Type B pancreatic cell (in vitro differentiated cells): ENCODE data around the gene CACNA1G. TPM values are rescaled to one million over a fixed set of nuclear protein-coding genes. Genes with fewer than 3 reads are reported as not detected.
A peak's percentile ranks its signal among the peaks of the same experiment; 100 is the strongest.

Experiments
- DNase-seq: peaks from one replicate; pipeline ENCODE4 v3.0.0; 2021; ENCODE audit warnings: mixed read lengths; ENCODE audit not compliant: unreplicated experiment; ENCODE audit errors: extremely low spot score
- H3K27ac Mint-ChIP-seq: 2 replicates; pipeline ENCODE4 v1.8.0; 2021; ENCODE audit warnings: mild to moderate bottlenecking, mixed read lengths
- H3K27me3 Mint-ChIP-seq: 2 replicates; pipeline ENCODE4 v1.8.0; 2021; ENCODE audit warnings: mixed read lengths
- H3K36me3 Mint-ChIP-seq: 2 replicates; pipeline ENCODE4 v1.8.0; 2021; ENCODE audit warnings: mixed read lengths
- H3K4me1 Mint-ChIP-seq: one replicate; pipeline ENCODE4 v1.8.0; 2021; ENCODE audit warnings: mixed read lengths; ENCODE audit not compliant: unreplicated experiment
- H3K4me3 Mint-ChIP-seq: 2 replicates; pipeline ENCODE4 v1.8.0; 2021; ENCODE audit warnings: mild to moderate bottlenecking, mixed read lengths
- H3K9me3 Mint-ChIP-seq: 2 replicates; pipeline ENCODE4 v1.8.0; 2021; ENCODE audit warnings: mixed read lengths
- CTCF ChIP-seq: fragments of 200-600 bp; sonication (generic); conservative IDR thresholded peaks from 2 replicates; pipeline ENCODE4 v1.5.0; 2021; ENCODE audit warnings: antibody characterized with exemption, mild to moderate bottlenecking
- total RNA-seq: library from RNA; stranded (reverse); gene quantifications from 2 replicates; pipeline ENCODE4 v1.2.1, GENCODE V29; 2021; ENCODE audit warnings: low replicate concordance

CACNA1G gene
- total RNA-seq, 1 donor from 2014 or later: 27.8 TPM

GRCh38 chr17:50615828-50616227, 55.3 kb downstream of the CACNA1G start:
- Mint-ChIP-seq H3K4me1 (peaks cover 19% of the 10 kb centered on the region), H3K27ac (no peak overlapping the region), H3K27me3 (peaks cover 3% of the 10 kb centered on the region), H3K9me3 (no peaks in the 10 kb centered on the region), H3K4me3 (no peak overlapping the region), H3K36me3 (no peaks in the 10 kb centered on the region)
- no peak for DNase-seq
- no peak for TF ChIP-seq CTCF

- Mint-ChIP-seq H3K9me3 (no peaks in the 10 kb centered on the region), H3K4me3 (no peak overlapping the region), H3K27ac (no peak overlapping the region), H3K4me1 (peaks cover 26% of the 10 kb centered on the region), H3K36me3 (no peaks in the 10 kb centered on the region), H3K27me3 (peaks cover 8% of the 10 kb centered on the region)
- no peak for DNase-seq
- TF ChIP-seq CTCF: no peak
Observed at GRCh38 chr17:50618300-50618699, 57.8 kb downstream of the CACNA1G start.

GRCh38 chr17:50618941-50619340, 58.4 kb downstream of the CACNA1G start:
- H3K4me1 Mint-ChIP-seq: peaks cover 26% of the 10 kb centered on the region
- no peak overlapping the region for H3K4me3 Mint-ChIP-seq
- no peak overlapping the region for H3K27ac Mint-ChIP-seq
- DNase-seq: no peak
- peaks cover 8% of the 10 kb centered on the region for H3K27me3 Mint-ChIP-seq
- no peaks in the 10 kb centered on the region for H3K9me3 Mint-ChIP-seq
- no peaks in the 10 kb centered on the region for H3K36me3 Mint-ChIP-seq
- no peak for TF ChIP-seq CTCF

- Mint-ChIP-seq H3K4me1 (peaks cover 23% of the 10 kb centered on the region), H3K27ac (no peak overlapping the region), H3K9me3 (no peaks in the 10 kb centered on the region), H3K27me3 (peaks cover 8% of the 10 kb centered on the region), H3K36me3 (no peaks in the 10 kb centered on the region), H3K4me3 (no peak overlapping the region)
- no peak for DNase-seq
- no peak for TF ChIP-seq CTCF
Observed at GRCh38 chr17:50619489-50619888, 59.0 kb downstream of the CACNA1G start.

GRCh38 chr17:50620237-50620636, 59.7 kb downstream of the CACNA1G start:
- TF ChIP-seq CTCF: no peak
- Mint-ChIP-seq H3K4me1 (peaks cover 21% of the 10 kb centered on the region), H3K27ac (no peak overlapping the region), H3K27me3 (peaks cover 8% of the 10 kb centered on the region), H3K9me3 (no peaks in the 10 kb centered on the region), H3K4me3 (no peak overlapping the region), H3K36me3 (no peaks in the 10 kb centered on the region)
- no peak for DNase-seq

GRCh38 chr17:50620858-50621257, 60.3 kb downstream of the CACNA1G start:
- no peak overlapping the region for H3K27ac Mint-ChIP-seq
- DNase-seq: no peak
- no peaks in the 10 kb centered on the region for H3K9me3 Mint-ChIP-seq
- H3K4me3 Mint-ChIP-seq: no peak overlapping the region
- peaks cover 8% of the 10 kb centered on the region for H3K27me3 Mint-ChIP-seq
- peak; percentile 38 for TF ChIP-seq CTCF
- peaks cover 25% of the 10 kb centered on the region for H3K4me1 Mint-ChIP-seq
- no peaks in the 10 kb centered on the region for H3K36me3 Mint-ChIP-seq
